G401 (cell line): ENCODE results near the gene NPB. TPM values are rescaled to one million over a fixed set of nuclear protein-coding genes. Genes with fewer than 3 reads are reported as not detected.
A peak's percentile ranks its signal among the peaks of the same experiment; 100 is the strongest.
"Not testable (repeated sequence)": the region's sequence is repeated elsewhere in the genome, so short reads cannot be mapped to it uniquely, and the experiment has no call there.

Experiments
- DNase-seq: peaks from one replicate; pipeline ENCODE4 v3.0.0-alpha.2; 2015; ENCODE audit warnings: low spot score
- in situ Hi-C: cut with HindIII; loops from 2 replicates; pipeline ENCODE4 v1.10.0; 2016; ENCODE audit warnings: low sequenced_read_pairs, mixed read lengths
- total RNA-seq: library from RNA; depleted of rRNA; stranded (reverse); fragments of >200 nt; shearing (Covaris generic); gene quantifications from 2 replicates; pipeline ENCODE4 v1.2.3, GENCODE V29; 2014

The NPB gene
- total RNA-seq, 1 experiment from 2014 or later, result 0.41 TPM

DNA sequence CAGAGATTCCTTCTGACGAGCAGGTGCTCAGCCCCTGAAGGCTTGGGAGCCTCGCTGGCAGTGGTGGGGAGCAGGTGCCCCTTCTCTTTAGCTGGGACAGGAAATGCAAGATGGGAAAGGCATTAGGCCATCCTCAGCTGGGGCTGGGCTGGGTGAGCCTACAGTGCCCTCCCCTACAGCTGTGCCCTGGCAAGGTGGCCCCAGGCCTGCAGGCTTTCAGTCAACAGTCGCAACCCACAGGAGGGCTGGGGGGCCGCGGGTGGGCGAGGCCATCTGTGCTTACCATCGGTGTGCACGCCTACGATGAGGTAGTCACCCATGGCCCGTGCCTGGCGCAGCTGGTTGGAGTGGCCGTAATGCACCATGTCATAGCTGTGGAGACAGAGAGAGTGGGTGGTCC is 7.2 kb downstream of the NPB start:
- DNase-seq, result no peak
- in situ Hi-C loops, result no loop called here

DNA sequence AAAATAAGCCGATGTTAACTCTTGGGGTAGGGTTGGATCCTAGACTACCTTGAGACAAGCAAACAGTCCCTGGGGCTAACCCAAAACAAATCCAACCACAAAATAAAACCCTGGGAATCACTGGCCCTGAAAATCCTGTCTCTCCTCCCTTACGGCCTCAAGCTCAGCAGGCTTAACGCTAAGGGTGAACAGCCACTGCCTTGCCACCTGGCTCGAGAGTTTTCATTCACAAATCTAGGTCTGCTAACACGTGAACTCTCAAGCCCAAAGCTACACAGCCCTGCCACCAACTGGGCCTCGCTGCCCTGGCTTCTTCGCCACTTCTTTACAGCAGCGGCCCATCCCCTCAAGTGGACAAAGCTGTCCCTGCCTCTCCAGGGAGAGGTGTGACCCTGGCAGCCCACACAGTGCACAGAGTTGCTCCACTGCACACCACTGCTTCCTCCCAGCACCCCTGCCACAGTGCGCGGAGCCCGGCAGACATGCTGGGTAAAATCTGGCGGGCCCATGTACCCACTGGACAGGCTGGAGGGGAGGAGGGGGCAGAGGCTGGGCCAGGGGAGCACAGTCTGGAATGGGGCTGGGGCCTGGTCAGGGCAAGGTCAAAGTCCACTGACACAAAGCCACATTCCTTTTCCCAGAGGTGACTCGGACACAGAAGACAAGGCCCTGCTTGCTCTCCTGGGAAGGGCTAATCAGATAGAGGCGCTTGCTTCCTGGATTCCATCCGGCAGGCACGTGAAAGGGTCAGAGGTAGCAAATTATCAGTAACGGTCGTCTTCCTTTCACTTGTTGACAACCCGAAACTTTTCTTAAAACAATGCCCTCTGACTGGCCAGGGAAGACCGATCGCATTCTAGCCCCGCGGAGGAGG is 8.2 kb downstream of the NPB start:
- in situ Hi-C loops, result no loop called here
- peak; percentile 64 for DNase-seq

DNA sequence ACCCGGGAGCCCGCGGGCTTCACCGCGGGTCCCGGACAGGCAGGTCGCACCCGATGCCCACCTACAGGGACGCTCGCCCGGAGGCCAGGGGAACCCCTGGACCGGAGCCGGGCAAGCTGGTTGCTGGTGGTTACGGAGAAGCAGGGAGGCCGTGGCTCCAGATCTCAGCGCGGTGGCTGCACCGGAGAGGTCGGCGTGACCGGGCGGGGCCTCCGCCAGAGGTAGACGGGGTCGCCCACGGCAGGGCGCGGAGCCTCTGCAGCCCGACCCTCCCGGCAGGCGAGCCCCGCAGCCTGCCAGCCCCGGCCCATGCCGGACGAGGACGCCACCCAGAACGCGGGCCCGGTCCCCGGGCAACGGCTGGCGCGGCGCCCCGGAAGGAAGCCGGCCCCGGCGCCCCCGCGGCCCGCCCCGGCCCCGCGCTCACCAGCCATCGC is 8.8 kb downstream of the NPB start:
- DNase-seq, result no peak
- in situ Hi-C loops, result no loop called here

DNA sequence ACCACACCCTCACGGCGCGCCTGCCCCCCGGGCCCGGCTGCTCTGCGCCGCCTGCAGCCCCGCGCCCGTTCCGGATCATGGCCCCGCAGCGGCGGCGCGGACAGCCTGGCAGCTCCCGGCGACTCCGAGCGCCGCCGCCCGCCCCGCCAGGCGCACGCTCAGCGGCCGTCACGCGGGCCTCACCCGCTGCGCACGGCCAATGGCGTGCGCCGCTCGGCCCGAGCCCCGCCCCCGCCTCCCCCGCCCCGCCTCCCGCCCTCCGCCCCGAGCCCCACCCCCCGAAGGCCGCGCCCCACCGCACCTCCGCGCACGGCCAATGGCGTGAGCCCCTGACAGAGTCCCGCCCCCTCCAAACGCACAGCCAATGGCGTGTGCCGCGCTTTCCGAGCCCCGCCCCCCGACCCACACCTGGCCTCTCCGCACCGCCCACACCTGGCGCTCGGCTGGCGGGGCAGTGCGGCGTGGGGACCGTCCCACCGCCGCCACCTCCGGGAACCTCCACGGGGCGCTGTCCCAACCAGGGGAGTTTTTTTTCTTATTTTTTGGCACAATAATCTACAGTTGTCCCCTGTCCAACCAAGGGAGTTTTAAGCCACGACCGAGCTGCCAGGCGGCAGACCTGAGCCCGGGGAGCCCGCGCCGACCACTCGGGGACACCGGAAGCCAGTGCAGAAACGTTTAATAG is 9.4 kb downstream of the NPB start, which contains the start of gene PCYT2:
Gene PCYT2 (minus strand): TSS at position 123 of the 685 bp plus-strand sequence. CDS start 44 bp downstream, at position 79.
- in situ Hi-C loops, result no loop called here
- DNase-seq, result peak; percentile 93

DNA sequence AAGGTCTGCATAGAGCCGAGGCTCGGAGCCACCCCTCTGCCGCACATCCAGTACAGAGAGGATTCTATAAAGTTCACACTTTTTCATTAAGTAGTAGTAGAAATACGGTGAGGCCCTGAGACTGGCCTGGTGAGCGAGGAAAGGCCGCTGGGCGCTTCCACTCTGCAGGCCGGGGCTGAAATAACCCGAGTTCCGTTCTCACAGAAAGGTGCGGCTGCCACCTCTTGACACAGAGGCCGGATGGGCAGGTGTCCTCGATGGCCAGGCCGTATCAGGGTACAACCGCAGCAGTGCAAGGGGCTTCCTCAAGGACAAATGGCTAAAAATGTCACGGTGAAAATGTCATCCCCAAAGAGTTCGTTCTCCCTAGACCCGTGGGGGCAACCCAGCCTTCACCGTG is 9.9 kb downstream of the NPB start:
- DNase-seq, result no peak
- in situ Hi-C loops, result no loop called here

DNA sequence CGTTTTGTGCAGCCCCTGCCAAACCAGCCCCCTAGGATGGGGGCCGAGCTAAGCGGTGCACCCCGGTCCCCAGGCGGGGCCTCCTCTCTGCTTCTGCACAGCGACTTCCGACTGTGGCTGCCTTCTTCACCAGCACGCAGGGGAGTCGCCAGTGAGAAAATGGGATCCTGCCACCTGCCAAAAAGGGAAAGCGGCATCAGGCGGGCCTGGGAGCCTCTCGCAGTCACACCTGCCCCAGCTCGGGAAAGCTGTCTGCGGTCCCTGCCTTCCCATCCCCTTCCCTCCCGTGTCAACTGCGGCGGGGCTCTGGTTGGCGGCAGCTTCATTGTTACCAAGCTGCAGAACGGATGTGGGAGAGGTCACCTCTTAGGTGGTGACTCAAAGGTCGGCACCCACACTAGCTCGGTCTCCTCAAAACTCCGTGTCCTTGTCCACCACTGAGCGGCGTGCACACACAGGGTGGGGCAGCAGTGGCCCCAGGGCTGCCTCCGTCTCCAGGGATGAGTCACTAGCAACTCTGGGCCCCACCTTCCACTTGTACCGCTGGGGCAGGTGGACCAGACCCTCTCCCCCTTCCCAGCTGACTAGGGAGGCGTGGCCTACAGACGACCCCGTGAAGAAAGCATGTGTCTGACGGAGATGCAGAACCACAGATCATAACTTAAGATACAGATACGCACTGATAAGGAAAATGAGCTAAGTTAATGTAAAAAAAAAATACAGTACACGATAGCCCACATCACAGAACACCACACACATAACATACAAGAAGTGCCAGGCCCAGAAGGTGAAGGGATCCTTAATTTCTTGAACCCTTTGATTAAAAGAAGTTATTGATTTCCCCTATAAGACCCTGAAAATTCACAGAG is 10.6 kb downstream of the NPB start:
- DNase-seq, result no peak
- in situ Hi-C loops, result no loop called here

DNA sequence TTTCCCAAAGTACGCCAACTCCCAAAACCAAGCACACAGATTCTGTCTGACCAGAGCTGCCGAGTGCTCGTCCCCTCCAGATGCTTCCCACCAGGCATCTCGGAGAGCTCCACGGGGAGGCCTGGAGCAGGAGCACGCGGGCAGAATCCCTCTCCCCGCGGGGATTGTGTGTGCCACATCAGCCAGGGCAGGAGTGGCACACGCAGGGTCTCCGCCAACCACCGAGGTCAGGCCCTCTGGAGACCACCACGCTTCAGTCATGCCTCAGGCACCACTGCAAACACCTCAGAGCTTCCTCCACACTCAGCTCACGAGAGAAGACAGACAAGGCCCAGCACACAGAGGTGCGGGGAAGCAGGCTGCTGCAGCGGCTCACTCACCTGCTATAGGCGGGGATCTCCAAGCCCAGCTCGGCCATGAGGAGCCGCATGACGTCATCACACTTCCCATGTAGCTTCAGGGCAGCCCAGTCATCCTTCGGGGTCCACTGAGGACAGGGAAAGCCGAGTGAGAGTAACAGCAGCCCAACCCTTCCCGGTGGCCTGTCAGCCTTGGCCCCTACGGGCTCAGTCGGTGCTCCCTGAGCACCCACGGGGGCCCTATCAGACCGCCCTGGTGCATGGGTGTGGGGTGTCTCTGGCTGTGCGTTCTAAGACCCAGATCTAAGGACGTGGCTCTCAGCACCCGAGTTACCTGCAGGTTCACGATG is 11.5 kb downstream of the NPB start:
- DNase-seq, result no peak
- in situ Hi-C loops, result no loop called here

DNA sequence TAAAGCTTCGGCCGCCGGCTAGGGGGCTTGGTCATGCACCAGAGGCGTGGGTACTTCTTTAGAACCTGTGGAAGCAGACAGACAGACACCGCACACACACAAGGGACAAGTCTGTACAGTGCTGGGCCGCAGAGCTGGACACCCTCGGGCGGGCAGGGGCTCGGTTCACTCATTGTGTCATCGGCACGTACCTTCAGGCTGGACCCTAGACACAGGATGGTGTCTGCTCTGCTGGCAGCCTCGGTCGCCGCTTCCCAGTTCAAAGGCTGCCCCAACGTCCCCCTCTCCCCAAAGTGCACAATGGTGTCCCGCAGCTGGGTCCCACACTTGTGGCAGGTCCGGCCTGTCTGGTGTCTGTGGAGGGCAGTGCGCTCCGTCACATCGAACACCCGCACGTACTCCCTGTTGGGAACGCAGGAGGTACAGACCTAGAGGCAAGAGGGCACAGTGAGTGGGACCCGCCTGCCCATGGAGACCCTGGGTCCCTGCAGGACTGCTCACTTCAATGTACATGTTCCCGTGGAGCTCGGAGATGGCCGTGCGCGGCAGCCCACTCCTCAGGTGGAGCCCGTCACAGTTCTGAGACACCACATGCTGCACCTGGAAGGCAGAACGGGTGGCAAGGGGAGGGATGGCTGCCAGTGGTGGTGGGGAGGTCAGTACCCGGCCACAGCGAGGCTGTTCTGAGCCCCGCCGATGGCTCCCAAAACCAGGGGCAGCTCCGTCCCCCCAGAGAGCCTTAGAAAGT is 12.2 kb downstream of the NPB start:
- in situ Hi-C loops, result no loop called here

DNA sequence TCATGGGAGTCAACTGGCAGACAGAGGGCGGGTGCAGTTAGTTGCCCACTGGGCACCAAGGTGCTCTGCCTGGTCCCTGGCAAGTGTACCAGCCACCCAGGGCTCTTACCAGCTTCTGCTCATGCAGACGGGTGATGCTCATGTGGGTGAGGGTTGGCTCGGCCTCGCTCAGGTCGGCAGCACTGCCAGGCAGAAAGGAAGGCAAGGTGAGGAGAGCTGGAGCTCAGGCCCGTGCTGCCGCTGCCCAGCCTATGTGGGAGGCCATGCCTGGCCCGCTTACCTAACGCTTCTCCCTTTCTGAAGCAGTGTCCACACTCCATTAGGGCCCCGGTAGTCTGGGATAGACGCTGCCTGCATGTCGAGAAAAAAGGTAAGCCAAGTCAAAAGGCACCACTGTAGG is 13.3 kb downstream of the NPB start:
- DNase-seq, result no peak
- in situ Hi-C loops, result no loop called here

More for the DNA sequence above, 12.2 kb downstream of the NPB start:
- DNase-seq, result no peak

DNA sequence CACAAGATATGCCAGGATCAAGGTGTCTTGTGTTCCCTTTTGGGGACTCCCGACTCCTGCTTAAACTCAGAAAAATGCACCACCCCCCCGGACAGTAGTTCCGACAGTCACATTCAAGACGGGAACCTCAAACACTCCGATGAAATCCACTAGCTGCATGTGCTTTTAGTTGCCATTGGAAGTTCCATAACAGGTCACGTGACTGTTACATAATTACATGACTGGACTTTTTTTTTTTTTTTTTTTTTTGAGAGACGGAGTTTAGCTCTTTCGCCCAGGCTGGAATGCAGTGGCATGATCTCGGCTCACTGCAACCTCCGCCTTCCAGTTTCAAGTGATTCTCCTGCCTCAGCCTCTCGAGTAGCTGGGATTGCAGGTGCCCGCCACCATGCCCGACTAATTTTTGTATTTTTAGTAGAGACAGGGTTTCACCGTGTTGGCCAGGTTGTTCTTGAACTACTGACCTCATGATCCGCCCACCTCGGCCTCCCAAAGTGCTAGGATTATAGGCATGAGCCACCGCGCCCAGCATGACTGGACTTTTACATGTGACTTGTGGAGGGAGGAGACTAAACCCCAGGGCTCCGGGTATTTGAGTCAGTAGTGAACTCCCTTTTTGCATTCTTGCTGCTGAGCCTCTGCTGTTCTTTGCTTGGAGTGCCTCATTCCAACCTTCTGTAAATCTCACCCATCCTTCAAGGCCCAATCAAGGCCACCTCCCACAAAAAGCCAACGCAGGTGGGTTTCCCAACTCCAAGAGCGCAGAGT is 14.4 kb downstream of the NPB start:
- in situ Hi-C loops, result no loop called here
- no peak for DNase-seq

DNA sequence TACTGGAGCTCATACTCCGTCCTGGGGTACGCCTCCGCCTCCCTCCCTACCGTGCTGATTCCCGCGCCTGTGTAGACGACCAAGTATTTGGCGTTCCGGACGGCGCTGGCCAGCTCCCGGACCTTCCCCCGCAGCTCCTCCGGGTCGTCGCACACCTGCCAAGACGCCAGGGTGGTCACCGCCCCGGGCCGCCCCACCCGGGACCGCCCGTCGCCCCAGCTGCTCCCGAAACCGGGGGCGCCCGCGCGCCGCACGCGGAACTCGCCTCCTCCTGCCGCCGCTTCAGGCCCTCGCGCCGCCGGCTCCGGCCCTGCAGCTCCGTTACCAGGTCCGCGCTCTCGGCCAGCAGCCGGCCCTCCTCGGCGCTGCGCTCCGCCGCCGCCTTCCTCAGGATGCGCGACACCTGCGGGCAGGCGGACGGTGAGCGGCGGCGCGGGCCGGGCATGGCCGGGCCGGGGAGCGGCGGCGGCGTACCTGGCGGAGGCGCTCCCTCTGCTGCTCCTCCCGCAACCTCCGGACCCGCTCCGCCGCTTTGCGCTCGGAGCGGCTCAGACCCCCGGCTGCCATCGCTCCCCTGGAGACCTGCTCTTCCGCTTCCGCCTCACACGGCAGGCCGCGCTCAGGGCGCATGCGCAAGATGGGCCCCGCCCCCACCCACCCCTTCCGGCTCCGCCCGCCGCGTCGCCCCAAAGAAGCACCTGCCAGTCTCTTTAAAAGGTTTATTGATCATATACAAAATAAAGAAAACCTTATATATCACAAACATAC is 15.7 kb downstream of the NPB start, which contains the start of gene SIRT7:
Gene SIRT7 (minus strand): TSS at position 612 of the 768 bp plus-strand sequence. CDS start 45 bp downstream, at position 567.
- in situ Hi-C loops, result no loop called here
- peak; percentile 83 for DNase-seq

DNA sequence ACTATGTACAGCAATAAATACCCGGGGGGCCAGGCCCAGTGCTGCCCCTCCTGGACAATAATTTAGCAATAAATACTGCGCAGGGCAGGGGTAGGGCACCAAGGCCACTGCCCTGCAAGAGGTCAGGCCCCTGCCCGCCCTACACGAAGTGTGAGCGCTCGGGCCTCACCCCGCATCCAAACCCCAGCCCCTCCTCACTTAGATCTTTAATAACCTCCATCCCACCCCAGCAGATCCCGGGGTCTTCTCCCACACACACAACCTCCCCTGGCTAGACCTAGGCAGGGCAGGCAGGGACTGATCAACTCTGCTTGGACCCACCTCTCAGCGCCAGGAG is 16.3 kb downstream of the NPB start:
- DNase-seq, in situ Hi-C loops: not testable (repeated sequence)

DNA sequence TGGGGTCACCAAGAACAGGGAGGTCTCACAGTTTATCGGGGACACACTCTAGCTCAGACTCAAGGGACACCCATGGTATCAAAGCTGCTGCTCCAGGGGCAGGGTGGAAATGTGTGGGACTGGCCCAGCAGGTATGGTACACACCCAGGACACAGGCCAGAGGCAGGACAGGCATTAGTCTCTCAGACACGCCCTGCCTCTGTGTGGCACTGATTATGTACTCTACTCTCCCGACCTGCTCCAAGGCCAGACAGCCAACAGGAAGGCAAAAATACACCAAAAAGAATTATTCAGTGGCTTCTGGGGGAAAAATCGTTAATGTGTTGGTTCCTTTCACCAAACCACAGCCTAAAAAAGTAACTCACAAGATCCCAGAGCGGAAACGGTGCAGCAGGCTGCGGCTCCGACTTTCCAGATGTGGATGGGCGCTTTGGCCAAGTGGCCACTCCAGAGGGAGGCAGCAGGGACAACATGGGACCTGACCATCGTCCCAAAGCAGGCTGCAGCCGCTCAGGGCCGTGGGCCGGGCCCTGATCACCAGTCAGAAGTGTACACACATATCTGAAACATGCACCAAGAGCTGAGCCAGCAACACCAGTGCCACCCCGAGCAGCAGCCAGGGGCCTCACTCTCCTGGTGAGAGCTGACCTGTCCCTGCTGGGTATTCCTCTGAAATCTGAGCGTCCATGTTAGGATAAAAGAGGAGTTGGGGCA is 17.0 kb downstream of the NPB start:
- in situ Hi-C loops, result no loop called here
- DNase-seq, result no peak

DNA sequence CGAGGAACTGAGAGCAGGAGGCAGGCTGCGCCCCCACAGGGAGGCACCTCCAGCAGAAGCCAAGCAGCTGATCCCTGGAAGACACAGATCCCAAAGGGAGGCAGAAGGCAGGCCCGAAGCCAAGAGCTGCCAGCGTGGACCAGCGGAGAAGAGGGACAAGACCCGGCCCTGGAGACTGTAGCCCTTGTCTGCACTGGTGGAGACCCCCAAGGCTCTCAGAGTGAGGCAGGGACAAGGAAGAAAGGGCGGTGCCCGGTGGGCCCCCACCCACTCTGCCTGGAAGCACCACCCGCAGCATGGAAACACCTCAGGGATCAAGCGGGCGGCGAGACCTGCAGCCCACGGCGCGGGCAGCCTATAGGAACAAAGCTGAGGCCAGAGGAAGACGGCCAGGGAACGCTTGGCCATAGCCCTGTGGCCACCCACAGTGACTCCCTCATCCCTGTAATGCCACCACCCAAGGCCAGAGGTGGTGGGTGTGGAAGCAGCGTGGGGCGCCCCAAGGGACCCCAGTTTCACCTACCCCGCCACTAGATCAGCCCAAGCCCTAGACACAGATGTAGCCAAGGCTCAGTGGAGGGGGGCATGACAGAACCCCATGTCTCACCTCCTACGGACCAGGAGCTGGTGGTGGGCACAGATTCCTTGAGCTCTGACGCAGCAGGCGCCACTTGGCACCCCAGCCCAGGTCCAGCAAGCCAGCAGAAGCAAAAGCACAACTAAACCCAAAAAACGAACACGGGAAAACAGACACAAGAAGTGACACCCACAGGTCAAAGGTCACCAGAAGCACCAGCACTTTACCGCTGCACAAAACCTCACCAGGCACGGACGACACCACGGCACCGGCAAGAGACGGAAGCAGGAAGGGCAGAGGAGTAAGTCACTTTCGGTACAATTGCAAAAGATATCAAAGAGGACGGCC is 18.8 kb downstream of the NPB start:
- in situ Hi-C loops, result no loop called here
- no peak for DNase-seq

DNA sequence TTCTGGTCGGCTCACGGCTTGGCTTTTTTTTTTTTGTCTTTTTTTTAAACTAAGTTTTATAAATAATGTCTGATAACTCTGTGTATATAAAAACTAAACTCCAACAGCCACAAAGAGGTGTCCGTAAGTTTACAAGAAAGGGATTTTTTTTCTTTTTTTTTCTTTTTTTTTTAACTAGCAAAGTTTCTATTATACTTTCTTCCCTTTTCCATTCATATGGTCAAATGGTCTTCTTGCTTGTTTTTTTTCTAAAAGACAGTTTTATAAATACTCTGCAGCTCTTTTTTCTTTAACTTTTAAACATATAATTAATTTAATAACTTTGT is 19.5 kb downstream of the NPB start:
- DNase-seq, result no peak
- in situ Hi-C loops, result no loop called here
